Neural cell (in vitro differentiated cells): ENCODE measurements around the gene EDNRB.

Experiments
- EP300 ChIP-seq: fragments of 450-650 bp; conservative IDR thresholded peaks from 2 replicates; pipeline ENCODE4 v1.6.1; 2014; ENCODE audit warnings: antibody characterized with exemption, mild to moderate bottlenecking, moderate library complexity; ENCODE audit not compliant: poor library complexity, severe bottlenecking
- EZH2 ChIP-seq: fragments of 200-600, 300-800 bp; shearing (Covaris generic), sonication (generic); IDR thresholded peaks from 2 replicates; pipeline ENCODE4 v1.6.1; 2014; ENCODE audit warnings: antibody characterized with exemption, low read length, borderline replicate concordance, mild to moderate bottlenecking; ENCODE audit not compliant: insufficient read depth, poor library complexity, severe bottlenecking
- MXI1 ChIP-seq: fragments of 450-650 bp; conservative IDR thresholded peaks from 2 replicates; pipeline ENCODE4 v1.6.1; 2014; ENCODE audit warnings: antibody characterized with exemption, mild to moderate bottlenecking; ENCODE audit not compliant: poor library complexity, severe bottlenecking
- POLR2AphosphoS5 ChIP-seq: IDR thresholded peaks from 2 replicates; pipeline ENCODE4 v1.6.1; 2012
- RAD21 ChIP-seq: fragments of 450-650 bp; conservative IDR thresholded peaks from 2 replicates; pipeline ENCODE4 v1.6.1; 2014; ENCODE audit warnings: antibody characterized with exemption, mild to moderate bottlenecking, moderate library complexity
- TAF1 ChIP-seq: IDR thresholded peaks from 2 replicates; pipeline ENCODE4 v1.6.1; 2012; ENCODE audit warnings: low read depth
- TF ChIP-seq, protein P1 (sequence below): IDR thresholded peaks from 2 replicates; pipeline ENCODE4 v1.6.1; 2012; ENCODE audit warnings: borderline replicate concordance
- TF ChIP-seq, protein P2 (sequence below): fragments of 450-650 bp; IDR thresholded peaks from 2 replicates; pipeline ENCODE4 v1.5.1; 2014; ENCODE audit warnings: antibody characterized with exemption, mild to moderate bottlenecking, moderate library complexity; ENCODE audit not compliant: poor library complexity, severe bottlenecking

GRCh38 chr13:77876176-77876575, 42.5 kb downstream of the EDNRB start:
- TF ChIP-seq, protein P1, sequence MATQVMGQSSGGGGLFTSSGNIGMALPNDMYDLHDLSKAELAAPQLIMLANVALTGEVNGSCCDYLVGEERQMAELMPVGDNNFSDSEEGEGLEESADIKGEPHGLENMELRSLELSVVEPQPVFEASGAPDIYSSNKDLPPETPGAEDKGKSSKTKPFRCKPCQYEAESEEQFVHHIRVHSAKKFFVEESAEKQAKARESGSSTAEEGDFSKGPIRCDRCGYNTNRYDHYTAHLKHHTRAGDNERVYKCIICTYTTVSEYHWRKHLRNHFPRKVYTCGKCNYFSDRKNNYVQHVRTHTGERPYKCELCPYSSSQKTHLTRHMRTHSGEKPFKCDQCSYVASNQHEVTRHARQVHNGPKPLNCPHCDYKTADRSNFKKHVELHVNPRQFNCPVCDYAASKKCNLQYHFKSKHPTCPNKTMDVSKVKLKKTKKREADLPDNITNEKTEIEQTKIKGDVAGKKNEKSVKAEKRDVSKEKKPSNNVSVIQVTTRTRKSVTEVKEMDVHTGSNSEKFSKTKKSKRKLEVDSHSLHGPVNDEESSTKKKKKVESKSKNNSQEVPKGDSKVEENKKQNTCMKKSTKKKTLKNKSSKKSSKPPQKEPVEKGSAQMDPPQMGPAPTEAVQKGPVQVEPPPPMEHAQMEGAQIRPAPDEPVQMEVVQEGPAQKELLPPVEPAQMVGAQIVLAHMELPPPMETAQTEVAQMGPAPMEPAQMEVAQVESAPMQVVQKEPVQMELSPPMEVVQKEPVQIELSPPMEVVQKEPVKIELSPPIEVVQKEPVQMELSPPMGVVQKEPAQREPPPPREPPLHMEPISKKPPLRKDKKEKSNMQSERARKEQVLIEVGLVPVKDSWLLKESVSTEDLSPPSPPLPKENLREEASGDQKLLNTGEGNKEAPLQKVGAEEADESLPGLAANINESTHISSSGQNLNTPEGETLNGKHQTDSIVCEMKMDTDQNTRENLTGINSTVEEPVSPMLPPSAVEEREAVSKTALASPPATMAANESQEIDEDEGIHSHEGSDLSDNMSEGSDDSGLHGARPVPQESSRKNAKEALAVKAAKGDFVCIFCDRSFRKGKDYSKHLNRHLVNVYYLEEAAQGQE = no peak
- TF ChIP-seq, protein P2, sequence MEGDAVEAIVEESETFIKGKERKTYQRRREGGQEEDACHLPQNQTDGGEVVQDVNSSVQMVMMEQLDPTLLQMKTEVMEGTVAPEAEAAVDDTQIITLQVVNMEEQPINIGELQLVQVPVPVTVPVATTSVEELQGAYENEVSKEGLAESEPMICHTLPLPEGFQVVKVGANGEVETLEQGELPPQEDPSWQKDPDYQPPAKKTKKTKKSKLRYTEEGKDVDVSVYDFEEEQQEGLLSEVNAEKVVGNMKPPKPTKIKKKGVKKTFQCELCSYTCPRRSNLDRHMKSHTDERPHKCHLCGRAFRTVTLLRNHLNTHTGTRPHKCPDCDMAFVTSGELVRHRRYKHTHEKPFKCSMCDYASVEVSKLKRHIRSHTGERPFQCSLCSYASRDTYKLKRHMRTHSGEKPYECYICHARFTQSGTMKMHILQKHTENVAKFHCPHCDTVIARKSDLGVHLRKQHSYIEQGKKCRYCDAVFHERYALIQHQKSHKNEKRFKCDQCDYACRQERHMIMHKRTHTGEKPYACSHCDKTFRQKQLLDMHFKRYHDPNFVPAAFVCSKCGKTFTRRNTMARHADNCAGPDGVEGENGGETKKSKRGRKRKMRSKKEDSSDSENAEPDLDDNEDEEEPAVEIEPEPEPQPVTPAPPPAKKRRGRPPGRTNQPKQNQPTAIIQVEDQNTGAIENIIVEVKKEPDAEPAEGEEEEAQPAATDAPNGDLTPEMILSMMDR = no peak
- no peak for TF ChIP-seq POLR2AphosphoS5
- no peak for TF ChIP-seq TAF1
- no peak for TF ChIP-seq EZH2
- TF ChIP-seq RAD21 = no peak
- TF ChIP-seq EP300 = no peak
- no peak for TF ChIP-seq MXI1
